HG03095 (cell line): ENCODE measurements around the gene EEF1G.
"Not testable (repeated sequence)": the region's sequence is repeated elsewhere in the genome, so short reads cannot be mapped to it uniquely, and the experiment has no call there.

Source experiments
- ATAC-seq: cut with Tn5 transposase; IDR thresholded peaks from one replicate; pipeline ENCODE4 v1.9.1; 2021; ENCODE audit warnings: moderate library complexity; ENCODE audit not compliant: unreplicated experiment

Gene EEF1G, protein sequence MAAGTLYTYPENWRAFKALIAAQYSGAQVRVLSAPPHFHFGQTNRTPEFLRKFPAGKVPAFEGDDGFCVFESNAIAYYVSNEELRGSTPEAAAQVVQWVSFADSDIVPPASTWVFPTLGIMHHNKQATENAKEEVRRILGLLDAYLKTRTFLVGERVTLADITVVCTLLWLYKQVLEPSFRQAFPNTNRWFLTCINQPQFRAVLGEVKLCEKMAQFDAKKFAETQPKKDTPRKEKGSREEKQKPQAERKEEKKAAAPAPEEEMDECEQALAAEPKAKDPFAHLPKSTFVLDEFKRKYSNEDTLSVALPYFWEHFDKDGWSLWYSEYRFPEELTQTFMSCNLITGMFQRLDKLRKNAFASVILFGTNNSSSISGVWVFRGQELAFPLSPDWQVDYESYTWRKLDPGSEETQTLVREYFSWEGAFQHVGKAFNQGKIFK

DNA sequence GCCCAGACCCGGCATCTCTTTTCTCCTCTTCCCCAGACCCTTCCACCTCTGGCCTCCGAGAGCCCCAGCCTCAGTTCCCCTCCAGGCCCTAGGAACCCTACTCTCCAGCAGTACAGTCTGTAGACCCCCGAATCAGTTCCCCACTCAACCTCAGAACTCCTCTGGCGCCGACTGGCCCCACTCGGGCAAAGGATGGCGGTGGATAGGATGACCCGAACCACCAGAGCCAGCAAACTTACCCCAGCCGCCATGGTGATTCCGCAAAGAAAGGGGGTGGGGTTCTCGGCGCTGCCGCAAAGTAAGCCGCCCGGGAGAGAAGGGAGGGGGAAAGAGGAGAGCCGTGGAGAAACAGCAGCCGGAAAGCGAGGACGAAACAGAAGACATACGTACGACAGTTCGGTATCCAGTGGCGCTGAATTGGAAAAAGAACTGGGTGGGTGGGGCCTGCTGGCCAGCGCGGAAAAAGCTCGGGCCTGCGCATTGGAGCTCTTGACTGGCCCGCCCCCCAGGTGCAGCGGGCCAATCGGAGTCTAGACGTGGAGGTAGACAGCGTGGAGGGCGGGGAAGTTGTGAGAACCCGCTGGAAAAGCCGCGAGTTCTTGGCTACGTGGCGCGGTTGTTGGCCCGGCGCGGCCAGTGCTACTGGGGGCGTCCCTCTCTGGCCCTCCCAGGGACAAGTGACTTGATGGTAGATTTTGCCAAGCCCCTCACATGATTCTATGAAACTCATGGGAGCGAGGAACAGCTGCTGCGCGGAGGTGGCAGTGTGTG is at the start of gene EEF1G:
Gene EEF1G, minus strand, starts transcription at position 300 of the 771 bp plus-strand sequence. Its CDS starts 49 bp downstream, at position 251.
- ATAC-seq, result peak; percentile 81

DNA sequence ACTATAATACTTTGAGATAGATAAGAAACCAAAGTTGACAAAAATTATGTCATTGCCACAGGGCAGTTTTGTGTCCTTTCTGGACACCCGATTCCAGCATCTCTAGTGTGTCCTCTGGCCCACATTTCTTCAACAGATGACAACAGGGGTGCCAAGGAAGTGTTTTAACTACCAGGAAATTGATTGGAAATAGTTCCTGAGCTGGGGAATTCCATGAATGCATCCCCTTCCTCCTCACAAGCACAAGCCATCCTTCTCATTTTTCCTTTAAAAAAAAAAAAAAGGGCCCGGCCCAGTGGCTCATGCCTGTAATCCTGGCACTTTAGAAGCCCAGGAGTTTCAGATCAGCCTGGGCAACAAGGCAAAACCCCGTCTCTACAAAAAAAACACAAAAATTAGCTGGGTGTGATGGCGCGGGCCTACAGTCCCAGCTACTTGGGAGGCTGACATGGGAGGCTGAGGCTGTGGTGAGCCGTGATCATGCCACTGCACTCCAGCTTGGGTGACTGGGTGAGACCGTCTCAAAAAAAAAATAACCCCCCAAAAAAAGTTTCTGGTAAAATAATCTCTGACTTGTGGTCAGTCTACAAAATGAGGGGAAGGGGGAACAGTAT is 48.9 kb upstream of the EEF1G start:
- ATAC-seq, result no peak

DNA sequence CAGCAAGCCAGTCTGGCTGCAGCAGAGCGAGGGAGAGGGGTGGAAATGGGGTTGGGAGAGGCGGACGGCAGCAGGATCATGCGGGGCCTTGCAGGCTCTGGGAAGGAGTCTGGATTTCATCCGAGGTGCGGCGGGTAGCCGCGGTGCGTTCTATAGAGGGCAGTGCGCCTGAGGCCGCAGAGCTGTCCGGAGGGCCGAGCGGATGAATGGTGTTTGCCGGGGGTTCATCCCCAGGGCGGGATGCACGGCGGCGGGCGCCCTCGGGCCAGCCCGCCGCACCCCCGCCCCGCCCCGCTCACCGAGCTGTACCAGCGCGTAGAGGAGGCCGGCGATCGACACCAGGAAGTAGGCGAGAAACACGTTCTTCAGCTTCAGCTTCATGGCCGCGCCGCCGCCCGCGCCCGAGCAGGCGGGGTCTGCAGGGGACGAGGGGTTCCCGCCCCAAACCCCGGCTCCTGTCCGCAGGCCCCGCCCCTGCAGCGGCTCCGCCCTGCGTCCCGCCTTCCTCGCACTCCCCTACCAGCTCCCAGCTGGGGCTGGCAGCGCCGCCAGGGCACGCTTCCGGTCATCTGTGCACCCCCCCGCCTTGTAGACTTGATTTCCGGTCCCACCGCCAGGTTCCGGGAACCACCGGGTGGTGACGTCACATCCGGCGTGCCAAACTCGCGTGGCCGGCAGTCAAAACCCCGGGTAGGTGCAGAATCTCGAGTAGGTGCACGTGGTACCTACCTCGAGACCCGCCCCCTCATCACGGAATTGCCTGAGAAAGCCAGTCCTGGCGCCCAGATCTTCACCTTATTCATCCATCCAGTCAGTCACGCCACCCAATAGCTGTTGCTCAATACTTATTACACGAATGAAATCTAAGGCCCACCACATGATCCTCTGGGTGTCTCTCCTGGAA is 48.1 kb upstream of the EEF1G start, which contains the start of gene B3GAT3:
Gene B3GAT3, minus strand, starts transcription at position 420 of the 904 bp plus-strand sequence. Its CDS starts 39 bp downstream, at position 381.
- ATAC-seq, result peak; percentile 90

DNA sequence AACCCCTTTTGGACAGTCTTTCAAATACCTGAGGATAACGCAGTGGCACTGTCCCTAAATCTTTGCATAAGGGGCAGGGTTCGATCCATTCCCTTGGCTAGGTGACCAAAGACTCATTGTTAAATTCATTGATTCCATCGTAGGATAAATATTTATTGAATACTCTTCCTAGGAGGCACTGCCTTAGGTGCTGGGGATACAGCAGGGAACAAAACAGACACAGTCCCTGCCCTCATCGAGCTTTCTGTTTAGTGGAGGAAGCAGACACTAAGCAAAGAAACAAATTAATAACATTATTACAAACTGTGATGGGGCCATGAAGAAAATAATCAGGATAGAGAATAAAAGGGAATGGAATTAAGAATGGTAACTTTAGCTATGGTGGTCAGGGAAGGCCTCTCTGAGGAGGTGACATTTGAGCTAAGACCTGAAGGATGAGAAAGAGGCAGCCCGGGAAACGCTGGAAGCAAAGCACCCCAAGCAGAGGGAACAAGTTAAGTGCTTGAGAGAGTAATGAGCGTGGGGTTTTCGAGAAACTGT is 47.4 kb upstream of the EEF1G start:
- ATAC-seq, result no peak

DNA sequence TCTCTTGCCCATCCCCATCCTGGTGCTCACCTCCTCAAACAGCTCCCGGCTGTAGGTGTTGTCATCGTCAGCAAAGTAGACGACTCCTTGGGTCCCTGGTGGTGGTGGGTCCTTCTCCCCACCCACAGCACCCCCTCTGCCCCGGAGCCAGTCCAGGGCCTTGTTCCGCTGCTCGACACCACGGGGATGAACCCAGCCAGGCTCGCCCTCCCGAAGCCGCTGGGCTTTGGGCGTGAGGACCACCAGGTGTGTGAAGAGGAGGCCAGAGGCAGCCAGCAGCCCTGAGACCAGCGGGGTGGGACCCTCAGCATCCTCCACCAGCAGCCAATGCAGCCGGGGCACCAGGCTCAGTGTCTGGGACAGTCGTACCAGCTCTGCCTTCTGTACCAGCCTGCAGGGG is 43.3 kb upstream of the EEF1G start:
- not testable (repeated sequence) for ATAC-seq

DNA sequence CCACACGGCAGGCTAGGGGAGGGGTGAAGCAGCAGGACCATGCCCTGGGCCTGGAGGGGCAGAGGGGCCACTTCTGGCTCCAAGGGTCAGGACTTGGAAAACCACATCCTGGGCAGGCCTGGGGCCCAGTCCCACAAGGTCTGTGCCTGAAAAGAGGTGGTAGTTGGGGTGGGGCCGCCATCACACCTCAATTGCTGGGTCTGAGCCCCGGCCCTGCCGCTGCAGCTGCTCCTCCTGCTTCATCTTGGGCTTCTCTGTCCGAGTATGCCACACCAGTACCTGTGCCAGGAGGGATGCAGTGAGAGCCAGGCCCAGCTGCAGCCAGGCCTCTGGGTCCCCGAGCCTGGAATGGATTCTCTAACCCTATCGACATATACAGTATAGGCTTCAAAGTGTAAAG is 41.8 kb upstream of the EEF1G start:
- no peak for ATAC-seq

DNA sequence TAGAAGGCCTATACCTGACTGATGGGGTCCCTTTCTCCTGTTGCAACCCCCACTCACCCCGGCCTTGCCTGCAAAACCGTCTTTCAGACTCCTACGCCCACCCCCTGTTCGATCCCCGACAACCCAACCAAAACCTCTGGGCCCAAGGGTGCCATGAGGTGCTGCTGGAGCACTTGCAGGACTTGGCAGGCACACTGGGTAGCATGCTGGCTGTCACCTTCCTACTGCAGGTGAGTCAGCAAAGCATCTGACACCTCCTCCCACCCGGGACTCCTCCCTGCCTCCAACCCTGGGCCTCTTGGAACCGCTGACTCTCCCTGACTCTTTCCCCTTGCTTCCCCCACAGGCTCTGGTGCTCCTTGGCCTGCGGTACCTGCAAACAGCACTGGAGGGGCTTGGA is 40.6 kb upstream of the EEF1G start:
- ATAC-seq, result no peak

DNA sequence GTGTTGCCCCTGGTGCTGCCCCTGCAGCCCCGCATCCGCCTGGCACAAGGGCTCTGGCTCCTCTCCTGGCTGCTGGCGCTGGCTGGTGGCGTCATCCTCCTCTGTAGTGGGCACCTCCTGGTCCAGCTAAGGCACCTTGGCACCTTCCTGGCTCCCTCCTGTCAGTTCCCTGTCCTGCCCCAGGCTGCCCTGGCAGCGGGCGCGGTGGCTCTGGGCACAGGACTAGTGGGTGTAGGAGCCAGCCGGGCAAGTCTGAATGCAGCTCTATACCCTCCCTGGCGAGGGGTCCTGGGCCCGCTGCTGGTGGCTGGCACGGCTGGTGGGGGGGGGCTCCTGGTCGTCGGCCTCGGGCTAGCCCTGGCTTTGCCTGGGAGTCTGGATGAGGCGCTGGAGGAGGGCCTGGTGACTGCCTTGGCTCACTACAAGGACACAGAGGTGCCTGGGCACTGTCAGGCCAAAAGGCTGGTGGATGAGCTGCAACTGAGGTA is 39.6 kb upstream of the EEF1G start:
- ATAC-seq, result no peak

DNA sequence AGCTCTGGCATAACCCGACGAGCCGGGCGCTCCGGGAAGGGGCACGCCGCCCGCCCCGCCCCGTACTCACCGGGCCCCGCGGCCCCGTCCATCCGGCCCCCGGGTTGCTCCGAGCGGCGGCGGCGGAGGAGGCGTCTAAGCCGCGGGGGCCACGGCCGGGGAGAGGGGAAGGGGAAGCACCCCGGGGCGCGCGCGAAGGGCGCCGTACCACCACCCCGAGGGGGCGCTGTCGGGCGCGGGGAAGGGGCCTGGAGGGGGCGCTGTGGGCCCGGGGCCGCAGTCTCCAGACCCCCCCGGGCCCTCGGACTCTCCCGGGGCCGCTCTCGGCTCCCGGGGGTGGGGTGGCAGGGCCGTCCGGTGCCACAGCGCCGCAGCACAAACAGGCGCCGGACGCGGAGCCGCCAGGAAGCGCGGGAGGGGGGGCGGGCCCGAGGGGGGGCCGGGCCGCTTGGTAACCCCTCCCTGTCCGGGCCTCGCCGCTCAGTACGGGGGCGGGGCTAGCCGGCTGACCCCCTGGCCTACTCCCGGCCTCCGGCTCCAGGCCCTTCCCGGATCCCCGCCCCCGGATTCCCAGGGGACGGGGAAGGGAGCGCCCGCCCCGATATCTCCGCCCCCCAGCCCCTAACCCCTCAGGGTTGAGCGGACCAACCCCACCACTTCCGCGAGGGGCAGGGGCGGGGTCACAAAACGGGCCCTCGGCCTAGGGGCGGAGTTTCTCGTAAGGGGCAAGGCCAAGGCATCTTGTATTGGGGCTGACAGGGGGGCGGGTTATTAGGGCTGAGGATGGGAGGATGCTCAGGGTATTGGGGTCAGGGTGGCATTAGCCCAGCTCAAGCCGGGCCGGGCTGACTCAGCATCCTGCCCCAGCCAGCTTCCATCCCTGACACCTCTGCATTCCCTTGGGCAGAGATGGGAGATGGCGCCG is 38.9 kb upstream of the EEF1G start, which contains the start of the genes EML3 and ROM1:
Gene EML3, minus strand, starts transcription at position 410 of the 925 bp plus-strand sequence. Its CDS starts 318 bp downstream, at position 92.
Gene ROM1, plus strand, starts transcription at position 892 of the 925 bp plus-strand sequence. Its CDS starts 25 bp downstream, at position 917.
- ATAC-seq, result peak; percentile 64

DNA sequence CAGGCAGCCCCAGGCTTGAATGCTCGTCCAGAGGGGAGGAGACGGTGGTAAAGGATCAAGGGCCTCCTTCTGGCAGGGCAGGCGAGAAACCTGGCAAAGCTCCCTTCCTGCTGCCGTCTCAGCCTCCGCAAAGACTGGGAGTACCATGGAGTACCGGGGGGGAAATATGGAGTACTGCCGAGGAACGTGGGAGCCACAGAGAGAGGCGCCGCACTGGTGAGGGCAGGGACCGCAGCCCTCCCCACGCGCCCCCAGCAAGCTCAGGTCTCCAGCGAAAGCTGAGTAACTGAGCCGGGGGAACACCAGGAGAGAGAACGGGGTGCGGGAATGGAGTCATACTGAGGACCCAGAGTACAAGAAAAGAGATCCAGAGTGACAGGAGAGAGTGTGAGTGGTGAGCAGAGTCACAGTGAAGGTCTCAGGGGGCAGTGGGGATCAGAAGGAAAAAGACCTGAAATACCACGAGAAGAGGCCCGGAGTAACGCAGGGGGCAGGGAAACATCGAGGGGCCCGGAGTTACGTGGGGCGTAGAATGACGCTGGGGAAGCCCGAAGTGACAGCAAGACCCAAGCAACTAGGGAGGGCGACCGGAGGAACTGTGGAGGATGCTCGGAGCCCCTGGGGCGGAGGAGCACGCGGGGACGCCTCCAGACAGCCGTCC is 38.1 kb upstream of the EEF1G start:
- no peak for ATAC-seq

DNA sequence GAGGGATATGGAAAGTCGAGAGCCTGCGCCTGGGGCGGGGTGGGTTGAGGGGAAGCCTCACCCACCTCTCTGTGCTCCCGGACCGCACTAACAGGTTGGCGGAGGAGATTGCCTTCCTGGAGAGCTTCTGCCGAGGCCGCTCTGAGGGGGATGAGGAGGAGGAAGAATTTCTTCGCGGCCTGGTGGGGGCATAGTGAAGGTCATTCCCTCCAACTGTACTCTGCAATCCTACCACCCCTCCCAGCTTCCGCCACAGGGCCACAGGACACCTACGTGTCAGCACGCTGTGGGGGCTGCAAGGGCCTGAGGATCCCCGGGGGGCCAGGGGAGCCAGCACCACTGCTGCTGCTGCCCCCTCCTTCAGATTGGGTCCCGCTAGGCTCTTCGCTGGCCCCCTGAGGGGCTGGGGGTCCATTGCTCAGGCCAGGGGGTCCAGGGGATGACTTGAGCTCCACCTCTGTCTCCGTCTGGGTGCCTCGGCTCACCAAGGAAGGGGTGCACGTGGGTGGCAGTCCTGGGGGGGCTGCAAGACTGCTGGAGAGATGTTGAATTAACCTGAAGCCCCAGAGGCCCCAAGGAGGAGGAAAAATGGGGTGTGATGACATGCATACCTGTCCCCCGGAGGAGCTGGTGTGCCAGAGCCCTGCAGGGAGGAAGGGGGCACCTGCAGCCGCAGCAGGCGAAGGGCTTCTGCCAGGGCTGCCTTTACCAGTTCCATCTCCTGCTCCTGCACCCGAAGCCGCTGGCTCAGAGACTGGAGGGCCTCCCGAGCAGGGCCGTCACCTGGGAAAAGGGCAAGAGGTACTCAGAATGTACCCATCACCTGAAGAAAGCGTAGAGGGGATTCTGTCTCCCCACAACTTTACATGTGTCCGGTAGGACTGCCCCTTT is 37.4 kb upstream of the EEF1G start:
- no peak for ATAC-seq

DNA sequence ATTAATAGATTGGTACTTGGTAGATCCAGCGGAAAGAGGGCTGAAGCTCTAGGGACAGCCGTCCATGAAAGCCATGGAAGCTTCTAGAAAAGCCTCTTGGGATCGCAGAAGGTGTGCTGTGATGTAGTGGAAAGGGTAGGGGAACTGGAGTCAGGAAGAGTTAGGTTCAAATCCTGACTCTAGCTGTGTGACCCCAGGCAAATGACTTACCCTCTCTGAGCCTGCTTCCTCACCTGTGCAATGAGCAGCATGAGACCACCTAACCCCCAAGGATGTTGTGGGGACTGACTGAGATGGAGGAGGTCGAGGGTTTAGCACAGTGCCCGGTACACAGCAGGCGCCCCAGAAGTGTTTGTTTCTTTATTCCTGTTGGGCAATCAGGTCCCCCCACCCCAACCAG is 36.7 kb upstream of the EEF1G start:
- no peak for ATAC-seq

DNA sequence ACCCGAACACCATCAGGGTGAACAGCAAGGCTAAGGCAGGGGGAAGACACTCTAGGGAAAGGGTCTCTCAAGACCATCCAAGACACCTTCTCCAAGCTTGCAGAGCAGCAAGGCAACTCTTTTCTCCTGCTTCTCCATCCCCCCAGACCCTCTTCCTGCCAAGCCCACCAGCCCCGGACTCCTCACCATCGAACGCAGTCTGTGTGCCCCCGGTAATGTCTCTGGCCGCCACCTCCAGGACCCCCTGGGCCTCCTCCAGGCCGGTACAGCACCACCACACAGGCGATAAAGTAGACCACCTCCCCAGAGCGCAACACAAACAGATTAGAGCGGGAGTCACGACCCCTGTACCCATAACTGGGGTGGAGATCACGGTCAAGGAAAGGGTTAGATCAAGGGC is 35.1 kb upstream of the EEF1G start:
- no peak for ATAC-seq

DNA sequence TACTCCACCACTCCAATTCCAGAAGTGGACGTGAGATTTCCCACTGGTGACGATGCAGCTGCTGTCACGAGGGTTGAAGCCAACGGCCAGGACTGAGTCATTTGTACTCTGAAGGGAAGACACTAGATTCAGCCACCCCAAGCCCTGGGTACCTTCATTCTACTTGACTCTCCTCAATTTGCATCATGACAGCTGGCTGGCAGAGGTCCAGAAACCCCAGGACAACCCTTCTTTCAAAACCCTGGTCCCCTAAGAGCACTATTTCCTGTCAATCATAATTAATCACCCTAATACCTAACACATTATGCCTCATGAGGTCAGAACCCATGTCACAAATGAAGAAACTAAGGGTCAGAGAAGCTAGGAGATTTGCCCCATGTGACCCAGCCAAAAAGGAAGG is 34.0 kb upstream of the EEF1G start:
- ATAC-seq, result no peak

DNA sequence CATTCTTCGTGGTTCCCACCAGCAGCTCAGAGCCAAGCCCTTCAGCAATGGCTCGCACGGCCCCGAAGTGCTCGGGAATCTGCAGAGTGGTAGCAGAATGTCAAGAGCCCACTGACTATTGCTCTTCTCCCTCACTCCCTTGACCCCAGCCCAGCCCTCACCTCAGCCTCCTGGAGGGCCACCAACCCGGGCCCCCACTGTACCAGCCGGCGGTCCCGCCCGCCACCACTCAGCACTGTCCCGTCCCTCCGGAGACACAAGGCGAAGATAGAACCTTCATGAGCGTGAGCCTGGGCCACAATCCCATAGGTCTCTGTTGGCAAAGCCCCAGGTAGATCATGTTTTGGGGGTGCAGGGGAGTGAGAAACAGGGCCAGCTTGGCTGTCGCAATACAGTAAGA is 32.2 kb upstream of the EEF1G start:
- ATAC-seq, result no peak

DNA sequence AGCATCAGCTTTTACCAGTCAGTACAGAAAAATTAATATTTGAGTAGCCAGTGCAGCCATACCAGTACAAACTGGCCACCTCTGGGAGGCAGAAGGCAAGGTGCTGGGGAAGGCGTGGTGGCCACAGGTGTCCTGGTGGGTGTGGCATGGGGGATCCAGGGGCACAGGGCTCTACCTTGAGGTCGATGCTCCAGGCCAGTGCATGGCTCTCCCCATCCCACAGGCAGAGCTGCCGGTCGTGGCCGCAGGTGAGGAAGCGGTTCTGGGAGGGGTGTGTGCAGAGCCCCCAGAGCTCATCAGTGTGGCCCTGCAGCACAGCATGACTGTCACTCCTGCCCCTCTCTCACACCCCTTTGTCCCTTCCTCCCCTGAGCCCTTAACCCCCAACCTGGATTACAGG is 31.8 kb upstream of the EEF1G start:
- ATAC-seq, result no peak

DNA sequence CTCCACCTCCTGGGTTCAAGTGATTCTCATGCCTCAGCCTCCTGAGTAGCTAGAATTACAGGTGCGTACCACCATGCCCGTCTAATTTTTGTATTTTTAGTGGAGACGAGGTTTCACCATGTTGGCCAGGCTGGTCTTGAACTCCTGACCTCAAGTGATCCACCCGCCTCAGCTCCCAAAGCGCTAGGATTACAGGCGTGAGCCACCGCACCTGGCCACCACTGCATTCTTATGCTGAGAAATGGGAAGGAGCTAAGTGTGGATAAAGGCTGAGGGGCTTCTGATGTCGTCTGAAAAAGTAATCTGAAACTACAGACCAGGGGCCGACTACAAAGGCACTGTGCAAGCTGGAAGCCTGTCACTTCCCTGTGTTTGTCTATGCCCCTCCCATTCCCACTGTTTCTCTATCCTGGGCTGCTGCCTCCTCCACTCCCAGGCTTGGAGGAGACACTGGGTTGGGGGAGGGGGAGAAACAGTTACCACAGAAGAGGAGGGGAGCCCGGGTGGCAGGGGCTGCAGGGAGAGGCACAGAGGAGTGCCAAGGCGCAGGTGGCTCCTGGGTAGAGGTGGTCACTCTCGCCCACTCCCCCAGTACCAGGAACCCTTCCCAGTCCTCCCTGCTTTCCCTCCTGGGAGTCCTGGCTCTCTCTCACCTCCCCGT is 30.9 kb upstream of the EEF1G start:
- no peak for ATAC-seq
